AG20443 (cell line): ENCODE data around the gene BNC2.

Experiments used
- DNase-seq: peaks from one replicate; pipeline ENCODE4 v3.0.0; 2012; ENCODE audit warnings: low spot score, mixed read lengths

BNC2 gene

GRCh38 chr9:16364347-16364746 is 506.1 kb downstream of the BNC2 start:
- DNase-seq: no peak

DNA sequence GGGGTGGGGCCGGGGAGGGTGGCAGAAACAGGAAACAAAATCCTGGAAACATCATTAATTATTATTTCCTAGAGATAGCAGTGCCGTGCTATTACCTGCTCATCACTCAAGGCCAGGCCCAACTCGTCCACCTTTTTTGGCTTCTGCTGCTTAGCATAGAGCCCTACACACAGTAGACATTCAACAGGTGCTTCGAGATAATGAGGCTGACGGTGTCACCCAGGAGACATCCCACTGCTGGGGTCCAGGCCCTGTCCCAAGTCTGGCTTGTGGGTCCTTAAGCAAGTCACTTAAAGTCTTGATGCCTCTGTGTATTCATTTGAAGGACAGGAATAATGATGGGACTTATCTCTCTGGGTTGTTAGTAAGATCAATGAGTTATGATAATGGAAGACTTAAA is 506.6 kb downstream of the BNC2 start:
- no peak for DNase-seq

DNA sequence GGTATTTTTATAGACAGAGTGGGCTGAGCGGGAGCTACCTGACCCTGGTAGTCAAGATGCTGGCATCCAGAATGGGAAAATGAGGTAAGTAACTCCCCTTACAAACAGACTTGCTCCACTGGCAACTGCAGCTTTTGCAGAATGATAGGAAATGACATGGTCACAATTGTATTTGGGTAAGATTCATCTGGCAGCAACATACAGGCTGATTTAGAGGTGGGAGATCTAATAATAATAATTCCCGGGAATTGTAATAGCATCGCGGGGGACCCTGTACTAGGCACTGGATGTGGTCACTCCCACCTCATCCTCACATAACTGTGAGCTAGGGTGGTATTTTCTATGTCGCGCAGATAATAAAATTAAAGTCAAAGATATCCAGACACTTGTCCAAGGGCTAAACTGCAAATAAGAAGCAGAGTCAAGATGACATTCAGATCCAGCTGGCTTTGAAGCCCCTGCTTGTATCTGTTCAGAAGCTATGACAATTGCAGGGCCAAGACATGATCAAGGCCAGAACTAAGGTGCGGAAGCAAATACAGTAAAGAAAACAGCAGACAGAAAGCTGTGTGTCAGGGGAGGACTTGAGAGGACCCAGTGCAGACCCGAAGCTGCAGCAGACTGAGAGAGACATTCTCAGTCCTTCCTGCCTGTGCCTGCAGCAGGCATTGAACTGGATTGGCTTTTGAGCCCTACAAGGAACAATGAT is 507.2 kb downstream of the BNC2 start:
- no peak for DNase-seq

- no peak for DNase-seq
Measured at GRCh38 chr9:16361939-16362338, 508.5 kb downstream of the BNC2 start.

DNA sequence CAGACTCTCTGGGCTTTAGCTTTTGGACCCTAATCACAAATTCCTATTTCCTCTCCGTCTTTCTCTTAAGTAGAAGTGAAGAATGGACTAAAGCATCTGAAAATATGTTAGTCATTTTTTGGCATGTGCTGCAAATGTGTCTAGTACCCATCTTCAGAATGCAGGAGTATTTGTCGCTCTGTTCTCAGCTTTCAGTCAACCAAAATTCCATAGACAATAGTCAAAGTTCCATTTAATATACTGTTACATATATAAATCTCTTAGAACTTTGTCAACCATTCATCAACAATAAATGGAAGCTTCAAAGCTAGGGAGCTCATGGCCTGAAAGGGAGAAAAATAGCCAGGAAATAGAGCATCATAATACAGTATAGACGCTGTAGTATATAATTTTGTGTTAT is 509.4 kb downstream of the BNC2 start:
- no peak for DNase-seq

- DNase-seq: no peak
Measured at GRCh38 chr9:16360247-16360646, 510.2 kb downstream of the BNC2 start.
